SKM-1 treated with dmso at 0.1 percent for 144 hours (cell line): ENCODE data around the gene NR4A2.
"Not testable (repeated sequence)": the region's sequence is repeated elsewhere in the genome, so short reads cannot be mapped to it uniquely, and the experiment has no call there.

Experiments
- DNase-seq: peaks from one replicate; lab custom pipeline; 2025; ENCODE audit not compliant: unreplicated experiment; lab: John Stamatoyannopoulos, UW

NR4A2 gene

GRCh38 chr2:156322686-156323231 is 9.8 kb downstream of the NR4A2 start:
- DNase-seq, result no peak

DNA sequence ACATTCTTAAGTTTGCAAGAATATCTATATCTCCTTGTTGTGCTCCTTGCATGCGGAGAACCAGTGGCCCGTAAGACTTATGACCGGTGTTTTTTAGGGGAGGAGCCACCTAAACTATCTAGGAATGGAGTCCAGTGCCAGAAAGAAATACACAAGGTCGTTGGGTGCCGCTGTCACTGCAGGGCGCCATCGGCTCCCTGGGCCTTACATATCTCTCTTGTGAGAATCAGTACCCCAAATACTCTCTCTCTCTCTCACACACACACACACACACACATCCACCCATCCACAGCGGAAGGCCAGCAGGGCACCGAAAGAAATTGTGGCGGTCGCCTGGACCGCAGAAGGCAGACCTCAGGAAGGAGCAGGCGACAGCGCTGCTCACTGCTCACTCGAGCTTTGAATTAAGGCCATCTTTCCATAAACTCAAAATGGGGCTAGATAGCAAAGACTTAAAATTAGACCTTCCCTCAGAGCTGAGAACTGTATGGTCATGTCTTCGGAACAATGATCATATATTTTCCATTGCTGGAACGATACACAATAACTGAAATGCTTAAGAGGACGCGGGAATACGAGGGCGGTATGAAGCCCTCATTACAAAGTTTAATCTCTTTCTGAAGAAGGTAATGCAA is 10.4 kb downstream of the NR4A2 start:
- DNase-seq, result no peak

DNA sequence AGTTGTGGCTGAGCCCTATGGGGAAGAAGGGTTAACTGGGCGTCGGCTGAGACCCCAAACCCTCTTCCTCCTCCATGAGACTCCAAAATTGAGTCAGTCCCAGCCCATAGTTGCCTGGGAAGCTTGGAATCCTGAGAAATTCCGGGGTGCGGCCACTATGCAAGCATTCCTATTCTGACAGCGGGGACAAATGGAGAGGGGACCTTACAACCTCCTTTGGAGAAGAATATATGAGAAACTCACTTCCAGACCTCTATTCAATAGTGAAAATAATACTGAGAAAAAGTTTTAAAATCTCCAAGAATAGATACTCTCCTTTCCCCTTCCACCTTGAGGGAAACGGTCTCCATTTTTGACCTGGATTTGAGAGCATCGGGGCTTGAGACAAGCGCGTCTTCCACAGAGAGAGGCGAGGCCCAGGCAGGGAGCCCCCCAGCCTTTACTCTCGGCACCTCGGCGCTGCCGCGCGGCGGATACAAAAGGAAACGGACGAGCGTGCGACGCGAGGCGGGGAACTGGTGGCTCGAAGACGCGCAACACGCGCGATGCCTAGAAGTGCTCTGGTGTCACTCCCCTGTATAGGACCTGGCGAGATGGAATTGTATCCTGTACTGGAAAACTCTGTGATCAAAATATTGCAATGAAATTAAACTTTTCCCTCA is 11.1 kb downstream of the NR4A2 start:
- DNase-seq, result no peak

DNA sequence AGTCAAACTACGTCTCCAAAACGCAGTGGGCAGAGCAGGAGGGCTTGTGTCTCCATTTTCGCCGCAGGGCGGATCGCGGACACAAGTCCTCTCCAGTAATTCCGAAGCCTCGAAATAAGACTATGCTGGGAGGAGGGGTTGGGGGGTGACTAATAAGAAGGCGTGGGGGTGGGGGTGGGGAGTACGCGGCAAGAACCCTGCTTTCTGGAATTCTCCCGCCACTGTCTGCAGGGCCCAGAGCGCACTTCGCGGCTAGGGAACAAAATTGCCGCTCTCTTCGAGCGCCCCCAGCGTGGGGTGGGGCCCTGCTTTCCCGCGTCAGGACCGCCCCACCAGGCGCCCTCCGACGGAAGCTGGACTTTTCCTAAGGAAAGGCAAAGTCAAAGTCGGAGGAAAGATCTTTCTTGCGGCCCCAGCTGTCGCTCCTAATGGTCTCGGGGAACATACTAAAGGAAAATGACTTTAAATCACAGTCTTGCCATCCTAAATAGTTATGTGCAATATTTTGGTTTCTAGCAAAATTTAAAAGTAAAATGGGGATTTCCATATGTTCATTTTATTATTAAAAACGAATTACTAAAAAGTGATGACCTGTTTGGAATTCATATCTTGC is 11.9 kb downstream of the NR4A2 start:
- DNase-seq, result no peak

- no peak for DNase-seq
Measured at GRCh38 chr2:156319811-156320485, 12.6 kb downstream of the NR4A2 start.

GRCh38 chr2:156317631-156318030 is 14.9 kb downstream of the NR4A2 start:
- no peak for DNase-seq

DNA sequence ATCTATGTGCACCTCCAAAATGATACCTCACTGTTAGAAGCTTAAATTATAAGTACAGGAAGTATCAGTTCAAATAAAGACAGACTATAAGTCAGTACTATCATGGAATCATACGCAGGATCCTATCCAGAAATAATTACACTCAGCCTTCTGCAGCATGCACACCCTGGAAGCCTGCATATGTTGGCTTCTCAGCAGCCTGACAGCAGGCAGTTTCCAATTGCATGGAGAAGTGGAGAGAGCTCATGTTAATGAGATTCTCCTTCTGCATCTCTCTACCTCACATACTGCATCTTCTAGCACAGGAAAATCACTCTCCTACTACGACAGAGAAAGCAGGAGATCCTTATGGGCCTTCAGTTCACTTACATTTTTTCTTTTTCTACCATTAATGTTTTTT is 20.5 kb downstream of the NR4A2 start:
- DNase-seq, result no peak

DNA sequence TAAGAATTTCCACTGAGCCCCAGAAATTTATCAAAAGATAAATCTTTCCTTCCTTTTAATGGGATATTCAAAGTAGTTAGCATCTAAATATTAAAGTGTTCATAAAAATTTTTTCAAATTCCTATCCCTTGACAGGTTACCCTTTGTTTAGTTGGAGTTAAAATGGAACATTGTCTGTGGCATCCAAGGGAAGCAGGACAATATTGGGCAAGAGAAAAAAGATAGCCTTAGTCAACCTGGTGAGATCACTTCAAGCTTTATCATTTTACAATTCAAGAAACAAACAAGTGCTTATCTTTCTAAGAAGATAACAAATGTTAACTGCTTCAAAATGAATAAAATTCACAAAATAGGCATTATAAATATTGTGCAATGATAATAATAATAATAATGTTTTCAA is 21.7 kb downstream of the NR4A2 start:
- DNase-seq, result no peak

DNA sequence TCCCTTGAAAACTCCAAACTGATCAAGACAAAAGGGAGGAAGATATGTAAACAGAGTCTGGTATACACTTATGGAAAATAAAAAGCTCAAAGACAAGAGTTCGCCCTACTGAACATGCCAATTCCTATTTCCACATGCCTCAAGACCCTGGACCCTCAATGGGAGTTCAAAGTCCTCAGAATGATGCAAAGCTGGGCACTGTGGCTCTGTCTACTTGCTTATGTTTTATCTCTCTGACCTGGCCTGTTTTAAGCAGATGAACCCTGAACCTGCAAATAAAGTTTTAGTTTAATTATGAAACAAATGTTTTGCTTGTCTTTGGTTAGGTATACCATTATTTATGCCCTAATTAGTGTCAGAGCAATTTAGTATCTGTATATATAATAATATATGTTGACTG is 22.6 kb downstream of the NR4A2 start:
- DNase-seq, result no peak

DNA sequence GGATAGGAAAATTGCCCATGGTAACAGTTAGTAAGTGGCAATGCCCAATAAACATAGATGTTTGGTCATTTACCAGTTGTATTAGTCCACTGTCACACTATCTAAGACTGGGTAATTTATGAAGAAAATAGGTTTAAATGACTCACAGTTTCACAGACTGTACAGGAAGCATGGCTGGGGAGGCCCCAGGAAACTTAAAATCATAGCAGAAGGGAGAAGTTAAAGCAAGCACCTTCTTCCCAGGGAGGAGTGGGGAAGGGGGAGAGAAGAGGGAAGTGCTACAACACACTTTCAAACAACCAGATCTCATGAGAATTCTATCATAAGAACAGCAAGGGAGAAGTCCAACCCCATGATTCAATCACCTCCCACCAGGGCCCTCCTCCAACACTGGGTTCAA is 23.4 kb downstream of the NR4A2 start:
- peak; percentile 54 for DNase-seq

- DNase-seq, result no peak
Measured at GRCh38 chr2:156306821-156307220, 25.7 kb downstream of the NR4A2 start.

GRCh38 chr2:156305121-156305520 is 27.4 kb downstream of the NR4A2 start:
- DNase-seq, result no peak

GRCh38 chr2:156300337-156300736 is 32.2 kb downstream of the NR4A2 start:
- DNase-seq, result no peak

- DNase-seq, result no peak
Measured at GRCh38 chr2:156294945-156295580, 37.5 kb downstream of the NR4A2 start.

DNA sequence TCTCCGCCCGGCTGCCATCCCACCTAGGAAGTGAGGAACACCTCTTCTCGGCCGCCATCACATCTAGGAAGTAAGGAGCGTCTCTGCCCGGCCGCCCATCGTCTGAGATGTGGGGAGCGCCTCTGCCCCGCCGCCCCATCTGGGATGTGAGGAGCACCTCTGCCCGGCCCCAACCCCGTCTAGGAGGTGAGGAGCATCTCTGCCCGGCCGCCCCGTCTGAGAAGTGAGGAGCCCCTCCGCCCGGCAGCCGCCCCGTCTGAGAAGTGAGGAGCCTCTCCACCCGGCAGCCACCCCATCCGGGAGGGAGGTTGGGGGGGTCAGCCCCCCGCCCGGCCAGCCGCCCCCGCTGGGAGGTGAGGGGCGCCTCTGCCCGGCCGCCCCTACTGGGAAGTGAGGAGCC is 39.1 kb downstream of the NR4A2 start:
- DNase-seq, result not testable (repeated sequence)

GRCh38 chr2:156279446-156280150 is 52.9 kb downstream of the NR4A2 start:
- DNase-seq, result no peak
